ENCODE measurements around the gene RGS14.
"Not testable (repeated sequence)": the region's sequence is repeated elsewhere in the genome, so short reads cannot be mapped to it uniquely, and the experiment has no call there.

Gene RGS14

DNA sequence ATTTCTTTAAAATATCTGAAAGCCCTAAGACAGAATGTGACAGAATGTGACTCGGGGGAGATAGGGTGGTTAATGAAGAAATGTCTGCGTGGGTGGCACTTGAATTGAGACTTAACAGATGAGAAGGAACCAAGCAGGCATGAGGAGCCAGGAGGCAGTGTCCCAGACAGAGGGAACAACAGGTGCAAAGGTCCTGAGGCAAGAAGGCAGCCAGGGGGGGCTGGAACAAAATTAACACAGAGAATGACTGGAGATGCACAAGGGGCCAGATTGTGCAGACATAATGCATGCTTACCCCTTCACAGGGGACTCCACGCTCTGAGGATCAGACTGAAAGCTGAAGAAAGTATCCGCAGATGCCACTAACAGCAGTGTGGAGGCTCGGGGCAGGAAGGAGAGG, 8.0 kb upstream of the RGS14 start:
- DNase-seq (no peak), ATAC-seq (no peak)

DNA sequence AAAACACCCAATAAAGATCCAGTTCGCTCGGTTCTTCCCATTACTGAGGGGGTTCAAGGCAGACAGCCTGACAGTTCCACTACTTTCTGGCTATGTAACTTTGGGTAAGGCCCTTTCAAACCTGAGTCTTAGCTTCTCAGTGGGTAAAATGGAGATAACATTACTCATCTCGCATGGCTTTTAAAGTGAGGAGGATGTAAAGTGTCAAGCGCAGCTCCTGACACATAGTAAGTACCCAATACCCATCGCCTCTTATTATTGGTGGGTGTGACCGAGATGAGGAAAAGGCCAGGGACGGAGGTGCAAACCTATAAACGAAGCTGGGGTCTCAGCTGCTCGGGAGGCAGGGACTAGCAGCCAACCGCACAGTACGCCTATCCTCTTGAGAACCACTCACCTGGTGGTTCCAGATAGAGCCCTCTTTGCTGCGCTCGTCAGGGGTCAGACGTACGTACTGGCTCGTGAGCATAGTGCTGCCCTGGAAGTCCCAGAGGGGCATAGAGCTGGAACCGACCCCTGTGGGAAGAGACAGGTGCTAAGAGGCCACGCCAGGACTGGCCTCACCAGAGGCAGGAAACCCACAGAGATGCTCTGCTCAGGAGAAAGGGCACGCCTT, 6.8 kb upstream of the RGS14 start:
- peak; percentile 8 for ATAC-seq
- DNase-seq, result no peak

DNA sequence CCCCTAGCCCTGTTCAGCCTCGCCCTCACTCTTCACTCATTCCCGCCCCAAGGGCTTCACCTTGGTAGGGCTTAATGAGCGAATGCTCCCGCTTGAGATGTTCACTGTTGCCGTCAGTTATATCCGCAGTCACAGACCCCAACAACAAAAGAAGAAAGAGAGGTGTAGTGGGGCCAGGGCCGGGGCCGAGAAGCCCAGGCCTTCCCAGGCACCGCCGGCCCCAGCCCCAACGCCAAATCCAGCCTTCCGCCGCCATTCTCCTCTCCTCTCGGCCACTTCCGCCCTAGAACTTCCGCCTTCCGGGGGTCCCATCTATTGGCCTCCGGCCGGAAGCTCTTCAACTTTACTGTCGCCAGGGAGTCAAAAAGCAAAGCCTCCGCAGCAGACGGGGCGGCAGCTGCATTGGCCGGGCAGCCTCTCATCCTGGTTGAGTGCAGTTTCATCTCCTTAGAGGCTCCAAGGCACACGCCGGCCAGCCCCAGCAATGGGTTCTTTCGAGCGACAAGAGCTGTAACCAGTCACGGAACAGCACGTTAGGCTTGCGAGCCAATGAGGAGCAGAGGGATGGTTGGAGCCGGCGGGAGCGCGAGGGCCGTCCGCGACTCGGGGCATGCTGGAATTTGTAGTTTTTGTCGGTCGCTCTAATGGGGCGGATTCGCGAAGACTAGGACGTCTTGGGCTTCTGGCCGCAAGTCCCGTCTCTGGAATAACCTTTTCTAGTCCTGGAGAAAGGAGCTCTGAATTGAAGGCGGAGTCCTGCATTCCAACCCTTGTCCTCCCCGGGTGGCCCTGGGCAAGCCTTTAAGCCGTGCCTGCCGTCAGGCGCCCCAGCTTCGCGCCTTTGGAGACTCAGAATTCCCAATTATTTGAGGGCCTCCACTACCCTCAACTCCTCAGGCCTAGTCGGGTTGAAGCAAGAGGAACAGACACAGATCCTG, 6.1 kb upstream of the RGS14 start, which contains the start of gene LMAN2:
Gene LMAN2, minus strand, starts transcription at position 277 of the 938 bp plus-strand sequence. Its CDS starts 21 bp downstream, at position 256.
- DNase-seq (peak; percentile 90), ATAC-seq (peak; percentile 98)

DNA sequence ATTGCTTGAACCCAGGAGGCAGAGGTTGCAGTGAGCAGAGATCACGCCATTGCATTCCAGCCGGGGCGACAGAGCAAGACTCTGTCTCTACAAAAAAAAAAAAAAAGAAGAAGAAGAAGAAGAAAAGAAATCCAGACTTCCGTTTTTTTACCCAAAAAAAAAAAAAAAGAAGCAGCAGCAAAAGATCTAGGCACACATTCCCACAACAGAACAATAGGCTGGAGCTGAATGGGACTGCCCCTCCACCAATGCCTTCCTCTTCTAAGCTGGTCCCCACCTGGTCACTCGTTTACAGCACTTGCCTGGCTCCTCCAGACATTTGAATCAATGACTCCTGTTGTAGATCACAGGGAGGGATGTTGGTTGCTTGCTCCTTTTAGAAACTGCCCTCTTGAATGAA, 4.6 kb upstream of the RGS14 start:
- DNase-seq, result no peak
- no peak for ATAC-seq

DNA sequence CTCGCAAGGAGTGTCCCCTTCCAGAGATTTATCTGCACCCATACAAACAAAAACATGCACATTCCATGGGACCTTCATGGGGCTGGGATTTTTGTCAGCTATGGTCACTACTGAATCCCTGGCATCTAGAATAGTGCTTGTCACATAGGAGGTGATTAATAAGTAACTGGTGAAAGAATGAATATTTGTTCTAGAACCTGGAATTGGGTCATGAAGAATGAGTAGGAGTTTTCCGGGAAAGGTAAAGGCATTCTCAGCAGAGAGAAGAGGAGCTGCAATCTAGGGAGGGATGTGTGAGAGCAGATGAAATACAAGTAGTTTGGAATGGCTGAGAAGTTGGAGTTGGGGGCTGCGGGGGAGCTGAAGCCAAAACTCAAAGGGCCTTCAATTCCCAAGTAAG, 3.5 kb upstream of the RGS14 start:
- ATAC-seq (no peak), DNase-seq (no peak)

DNA sequence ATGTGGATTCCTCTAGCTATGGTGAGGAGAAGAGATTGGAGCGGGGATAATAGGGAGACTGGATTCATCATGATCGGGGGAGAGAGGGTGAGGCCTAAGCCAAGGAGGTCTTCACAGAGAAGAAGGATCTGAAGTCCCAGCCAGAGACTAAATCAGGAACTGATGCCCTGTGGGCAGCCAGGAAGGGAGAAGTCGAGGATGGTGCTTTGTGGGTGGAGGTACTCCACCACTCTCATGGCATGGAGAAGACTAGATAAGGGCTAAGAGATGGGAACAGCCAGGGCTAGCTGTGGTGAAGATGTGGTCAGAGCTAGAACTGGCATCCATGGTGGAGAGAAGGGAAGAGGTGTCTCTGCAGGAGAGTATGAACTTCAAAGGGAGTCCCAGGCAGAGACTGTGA, 3.0 kb upstream of the RGS14 start:
- DNase-seq (no peak), ATAC-seq (no peak)

DNA sequence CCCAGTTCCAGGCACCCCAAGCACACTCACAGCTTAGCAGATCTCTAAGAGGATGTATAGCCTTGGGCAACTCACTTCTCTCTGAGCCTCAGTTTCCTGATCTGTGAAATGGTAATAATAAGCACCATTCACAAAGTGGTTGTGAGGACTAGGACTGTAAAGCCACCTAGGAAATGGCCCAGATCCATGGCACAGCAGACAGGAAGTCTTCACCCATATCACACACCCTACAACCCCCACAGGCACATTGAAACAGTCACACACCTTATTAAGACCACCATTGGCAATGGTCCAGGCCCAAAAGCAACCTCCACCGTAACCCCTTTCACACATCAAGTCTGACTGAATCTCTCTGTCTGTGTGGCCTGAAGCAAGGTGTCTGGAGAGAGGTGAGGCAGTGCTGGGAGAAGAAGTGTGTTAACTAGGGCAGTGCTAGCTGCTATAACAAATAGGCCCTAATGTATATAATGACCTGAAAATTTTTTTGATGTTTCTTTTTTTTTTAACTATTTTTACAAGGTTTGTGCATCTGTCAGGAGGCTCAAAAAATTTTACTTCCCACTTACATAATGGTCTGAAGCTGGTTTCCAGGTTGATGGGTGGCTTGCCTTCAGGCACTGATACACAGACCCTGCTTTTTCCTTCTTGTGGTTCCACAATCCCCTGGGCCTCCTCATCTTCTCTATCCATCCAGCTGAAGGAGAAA, 2.4 kb upstream of the RGS14 start:
- ATAC-seq (no peak), DNase-seq (no peak)

DNA sequence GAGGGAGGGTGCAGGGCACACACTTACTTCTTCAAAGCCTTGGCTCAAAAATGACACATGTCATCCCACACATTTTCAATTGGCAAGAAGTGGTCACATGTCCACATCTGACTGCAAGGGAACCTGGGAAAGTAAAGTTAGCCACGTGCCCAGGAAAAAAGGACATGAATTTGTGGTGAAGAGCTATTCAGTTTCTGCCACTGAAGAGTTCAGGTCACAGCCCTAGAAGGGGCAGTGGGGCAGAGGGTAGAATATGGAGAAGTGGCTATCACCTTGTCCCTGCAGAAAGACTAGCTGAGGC, 1.9 kb upstream of the RGS14 start:
- ATAC-seq (no peak), DNase-seq (no peak)

DNA sequence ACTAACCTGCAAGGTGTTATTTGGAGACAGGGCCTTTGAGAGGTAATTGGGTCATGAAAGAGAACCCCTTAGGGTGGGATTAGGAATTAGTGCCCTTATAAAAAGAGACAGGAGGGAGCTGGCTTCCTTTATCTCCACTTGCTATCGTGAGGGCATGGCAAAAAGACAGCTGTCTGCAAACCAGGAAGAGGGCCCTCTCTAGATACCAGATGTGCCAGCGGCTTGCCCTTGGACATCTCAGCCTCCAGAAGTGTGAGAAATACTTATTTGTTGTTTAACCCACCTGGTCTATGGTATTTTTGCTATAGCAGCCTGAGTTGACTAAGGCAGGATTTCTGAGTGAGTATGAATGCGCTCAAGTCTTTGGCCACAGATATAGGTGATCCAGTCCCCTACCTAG, 978 bp upstream of the RGS14 start:
- ATAC-seq, result no peak
- no peak for DNase-seq

DNA sequence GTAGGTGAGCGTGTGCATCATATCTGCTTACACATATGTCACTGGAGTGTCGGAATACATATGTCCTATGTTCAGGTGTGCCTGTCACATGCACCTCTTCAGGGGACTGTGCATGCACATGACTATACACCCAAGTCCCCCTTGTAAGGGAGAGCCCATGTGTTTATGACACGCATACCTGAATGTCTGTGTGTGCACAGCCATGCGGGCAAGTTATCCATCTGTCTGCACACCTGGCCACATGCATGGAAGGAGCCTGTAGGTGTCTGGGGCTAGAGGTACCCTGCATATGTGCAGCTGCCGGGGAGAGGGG, 622 bp upstream of the RGS14 start:
- ATAC-seq, result no peak
- no peak for DNase-seq

DNA sequence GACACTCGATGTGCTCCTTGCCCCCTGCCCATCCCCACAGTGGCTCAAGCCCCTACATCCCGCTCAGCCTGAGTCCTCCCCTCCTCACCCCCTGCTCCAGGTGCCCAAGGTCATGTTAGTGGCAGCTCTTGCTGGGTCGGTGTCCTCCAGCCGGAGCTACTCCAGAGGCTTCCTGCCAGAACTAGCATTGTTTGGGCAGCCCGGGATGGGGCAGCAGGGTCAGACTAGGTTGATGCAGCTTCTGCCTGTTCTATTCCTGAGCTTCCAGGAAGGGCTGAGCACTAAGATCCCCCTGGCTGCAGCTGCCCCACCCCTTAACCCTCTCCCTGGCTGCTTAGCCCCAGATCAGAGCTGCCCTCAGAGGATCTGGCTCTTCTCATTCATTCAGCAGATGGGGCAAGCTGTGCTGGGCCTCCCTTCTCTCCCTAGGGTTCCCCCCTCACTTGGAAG, 671 bp downstream of the RGS14 start:
- ATAC-seq, result no peak
- no peak for DNase-seq

DNA sequence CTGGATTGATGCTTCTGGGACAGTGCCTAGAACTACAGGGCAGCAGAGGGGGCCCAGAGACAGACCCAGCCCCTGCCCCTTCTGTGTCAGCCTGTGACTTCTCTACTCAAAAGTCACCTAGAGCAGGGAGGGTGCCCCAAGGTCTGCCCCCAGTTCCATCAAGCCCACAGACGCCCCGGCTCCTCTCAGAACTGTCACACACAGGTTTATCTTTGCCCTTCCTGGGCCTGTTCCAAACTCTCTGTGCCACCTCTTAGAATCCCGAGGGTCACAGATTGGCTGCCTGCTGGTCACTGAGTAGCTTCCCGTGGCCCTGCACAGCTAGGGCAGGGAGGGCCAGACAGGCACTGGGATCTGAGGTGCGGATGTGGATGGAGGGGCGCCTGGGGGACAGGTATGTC, 1.7 kb downstream of the RGS14 start:
- DNase-seq, result no peak

DNA sequence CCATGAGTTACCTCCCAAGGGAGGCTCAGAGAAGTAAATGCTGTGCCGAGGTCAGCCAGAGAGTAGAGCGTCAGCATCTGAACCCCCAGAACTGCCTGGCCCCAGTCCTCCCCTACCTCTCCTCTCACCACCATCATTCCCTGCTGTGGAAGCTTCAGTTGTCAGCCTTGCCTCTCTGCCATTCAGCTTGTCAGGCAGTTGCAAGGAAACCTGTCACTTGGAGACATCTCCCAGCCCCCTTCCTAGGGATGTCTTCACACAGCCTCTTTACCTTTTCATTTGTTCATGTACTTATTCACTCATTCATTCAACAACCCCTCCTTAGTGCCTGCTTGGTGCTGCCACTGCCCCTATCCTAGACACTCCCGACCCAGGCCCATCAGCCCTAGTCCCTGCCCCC, 2.1 kb downstream of the RGS14 start:
- ATAC-seq, result no peak

More for the DNA sequence above, 1.7 kb downstream of the RGS14 start:
- ATAC-seq, result no peak

DNA sequence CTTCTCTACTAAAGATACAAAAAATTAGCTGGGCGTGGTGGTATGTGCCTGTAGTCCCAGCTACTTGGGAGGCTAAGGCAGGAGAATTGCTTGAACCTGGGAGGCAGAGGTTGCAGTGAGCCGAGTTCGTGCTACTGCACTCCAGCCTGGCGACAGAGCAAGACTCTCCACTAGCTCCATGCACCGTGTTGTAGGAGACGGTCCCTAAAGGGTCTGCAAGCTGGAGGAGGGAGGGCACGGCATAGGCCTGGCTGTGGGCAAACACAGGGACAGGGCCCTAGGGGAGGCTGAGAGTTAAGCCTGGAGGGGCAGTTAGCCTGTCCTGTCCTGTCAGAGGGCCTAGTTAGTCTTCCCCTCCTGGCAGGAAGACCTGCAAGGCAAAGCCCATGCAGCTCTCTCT, 3.0 kb downstream of the RGS14 start:
- ATAC-seq, DNase-seq: not testable (repeated sequence)

More for the DNA sequence above, 2.1 kb downstream of the RGS14 start:
- no peak for DNase-seq

DNA sequence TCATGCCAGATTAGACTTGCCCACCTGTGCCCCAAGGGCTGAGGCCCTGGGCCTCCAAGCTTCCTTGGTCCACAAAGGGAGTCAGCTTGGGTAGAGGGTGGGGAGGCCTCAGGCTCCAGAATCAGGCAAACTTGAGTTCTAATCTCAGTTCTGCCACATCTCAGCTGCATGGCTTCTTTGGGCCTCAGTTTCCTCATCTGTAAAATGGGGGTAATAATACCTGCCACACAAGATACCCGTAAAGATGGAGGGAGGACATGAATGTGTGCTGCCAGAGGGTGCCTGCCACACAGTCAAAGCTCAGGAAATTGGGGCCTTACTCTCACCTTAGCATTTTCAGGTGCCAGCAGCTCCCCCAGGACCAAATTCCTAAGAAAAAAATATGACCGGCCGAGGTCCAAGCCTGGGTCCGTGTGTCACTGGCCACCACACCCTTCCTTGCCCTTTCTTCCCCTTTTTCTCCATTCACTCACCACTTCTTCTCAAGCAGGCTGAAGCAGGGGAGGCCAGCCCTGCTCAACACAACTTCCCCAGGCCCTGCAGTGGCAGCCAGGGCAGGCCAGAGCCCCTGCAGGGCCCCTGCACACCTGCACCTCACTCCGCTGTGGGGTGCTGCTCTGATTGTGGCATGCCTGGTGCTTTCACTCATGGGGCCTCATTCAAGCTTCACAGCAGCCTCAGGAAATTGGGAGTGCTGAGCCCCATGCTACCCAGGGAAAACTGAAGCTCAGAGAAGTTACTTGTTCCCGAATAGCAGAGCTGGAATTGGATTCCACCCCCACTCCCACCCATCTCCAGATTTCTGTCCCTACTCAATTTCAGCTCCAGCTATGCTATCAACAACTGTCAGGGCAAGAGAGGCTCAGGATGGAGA, 3.9 kb downstream of the RGS14 start:
- DNase-seq, result no peak
- no peak for ATAC-seq

DNA sequence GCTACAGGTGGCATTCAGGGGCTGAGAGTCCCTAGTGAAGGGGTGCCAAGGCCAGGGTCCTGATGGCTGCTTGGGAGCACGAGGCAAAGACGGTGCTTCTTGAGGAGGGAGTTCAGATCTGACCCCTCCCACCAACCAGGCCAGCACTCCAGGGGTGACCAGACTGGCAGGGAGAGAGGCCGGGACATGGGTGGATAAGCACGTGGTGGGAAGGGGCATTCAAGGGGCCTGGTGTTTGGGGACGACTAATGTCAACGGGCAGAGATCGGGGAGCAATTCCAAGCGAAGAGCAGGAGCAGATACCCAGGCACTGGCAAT, 4.5 kb downstream of the RGS14 start:
- ATAC-seq, result no peak
- DNase-seq, result no peak

DNA sequence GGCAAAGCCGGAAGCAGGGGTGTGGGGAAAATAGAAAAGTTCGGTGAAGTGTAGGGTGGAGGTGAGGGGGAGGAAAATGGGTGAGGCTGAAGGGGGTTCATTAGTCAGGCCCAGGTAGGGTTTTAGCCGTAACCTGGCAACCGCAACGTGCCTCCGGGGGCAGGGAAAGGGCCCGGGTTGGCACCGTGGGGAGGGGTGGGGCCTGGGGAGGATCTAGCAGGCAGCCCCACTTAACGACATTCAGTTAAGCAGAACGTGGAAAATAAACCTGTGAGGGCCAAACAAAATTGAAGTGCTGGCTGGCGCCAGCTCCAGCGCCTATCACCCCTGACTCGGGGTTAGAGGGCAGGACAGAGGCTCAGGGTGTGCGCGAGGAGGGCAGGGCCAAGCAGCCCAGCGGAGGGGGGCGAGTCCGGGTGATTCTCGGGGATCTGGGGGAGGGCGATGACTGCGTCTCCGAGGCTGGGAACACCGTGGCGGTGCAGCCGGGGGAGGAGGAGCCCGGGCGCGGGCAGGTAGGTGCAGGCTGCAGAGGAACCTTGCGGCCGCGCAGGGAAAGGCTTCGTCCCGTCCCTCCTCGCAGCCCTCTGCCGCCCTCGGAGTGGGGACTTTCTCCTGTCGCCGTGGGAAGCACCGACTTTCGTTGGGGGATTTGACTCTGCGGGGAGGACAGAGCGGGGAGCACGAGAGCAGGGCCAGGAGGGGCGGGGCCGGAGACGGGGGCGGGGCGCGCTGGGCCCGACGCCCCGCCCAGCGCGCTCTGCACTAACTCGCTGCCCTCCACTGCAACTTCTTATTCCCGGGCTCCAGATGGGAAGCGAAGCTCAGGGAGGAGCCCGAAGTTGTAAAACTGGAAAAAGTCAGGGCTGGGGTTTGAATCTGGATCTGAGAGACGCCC, 5.1 kb downstream of the RGS14 start:
- ATAC-seq (peak; percentile 67), DNase-seq (peak; percentile 79)

DNA sequence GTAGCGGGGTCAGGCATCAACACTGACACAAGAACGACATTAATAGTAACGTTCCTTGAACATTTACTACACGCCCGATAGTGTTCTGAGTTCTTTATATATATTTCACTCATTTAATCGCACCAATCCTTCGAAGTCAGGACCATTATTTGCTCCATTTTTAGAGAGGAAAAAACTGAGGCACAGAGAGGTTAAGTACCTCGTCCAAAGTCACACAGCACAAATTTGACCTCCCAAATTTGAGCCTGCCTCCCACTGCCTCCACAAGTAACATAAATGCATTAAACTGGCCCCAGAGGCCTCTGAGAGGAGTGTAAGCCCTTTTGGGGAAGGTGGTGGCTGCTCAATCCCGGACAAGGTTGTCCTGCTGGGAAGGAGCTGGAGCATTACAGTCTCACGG, 5.8 kb downstream of the RGS14 start:
- DNase-seq (no peak), ATAC-seq (no peak)

DNA sequence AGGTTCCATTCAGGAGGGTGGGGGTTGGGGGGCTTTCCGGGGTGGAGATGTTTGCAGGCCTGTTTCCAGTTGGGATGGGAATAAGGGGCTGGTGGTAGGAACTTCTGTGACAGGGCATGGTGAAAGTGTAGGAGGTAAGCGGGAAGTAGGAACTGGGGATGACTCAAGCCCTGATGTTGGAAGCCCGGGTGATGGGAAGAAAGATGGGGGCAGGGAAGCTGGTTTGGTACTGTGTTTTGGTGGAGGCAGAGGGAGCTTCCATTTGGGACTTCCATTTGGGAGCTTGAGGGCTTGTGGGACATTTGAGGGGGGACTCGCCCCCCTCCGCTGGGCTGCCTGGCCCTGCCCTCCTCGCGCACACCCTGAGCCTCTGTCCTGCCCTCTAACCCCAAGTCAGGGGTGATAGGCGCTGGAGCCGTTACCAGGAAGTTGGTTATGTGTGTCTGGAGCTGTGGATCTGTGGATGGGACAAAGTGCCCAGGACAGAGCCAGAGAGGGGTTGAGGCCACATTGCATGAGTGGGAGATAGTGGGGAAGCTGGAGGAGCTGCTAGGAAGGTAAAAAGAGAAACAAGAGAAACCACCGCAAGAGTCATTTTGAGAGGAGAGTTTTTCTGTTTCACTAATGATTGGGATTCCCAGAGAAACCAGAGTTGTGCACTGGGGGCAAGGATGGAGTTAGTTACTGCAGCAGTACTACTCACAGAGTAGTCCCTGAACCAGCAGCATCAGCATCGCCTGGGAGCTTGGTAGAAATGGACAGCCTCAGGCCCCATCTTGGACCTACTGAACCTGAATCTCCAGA, 6.6 kb downstream of the RGS14 start:
- DNase-seq, result no peak
- ATAC-seq, result peak; percentile 51

DNA sequence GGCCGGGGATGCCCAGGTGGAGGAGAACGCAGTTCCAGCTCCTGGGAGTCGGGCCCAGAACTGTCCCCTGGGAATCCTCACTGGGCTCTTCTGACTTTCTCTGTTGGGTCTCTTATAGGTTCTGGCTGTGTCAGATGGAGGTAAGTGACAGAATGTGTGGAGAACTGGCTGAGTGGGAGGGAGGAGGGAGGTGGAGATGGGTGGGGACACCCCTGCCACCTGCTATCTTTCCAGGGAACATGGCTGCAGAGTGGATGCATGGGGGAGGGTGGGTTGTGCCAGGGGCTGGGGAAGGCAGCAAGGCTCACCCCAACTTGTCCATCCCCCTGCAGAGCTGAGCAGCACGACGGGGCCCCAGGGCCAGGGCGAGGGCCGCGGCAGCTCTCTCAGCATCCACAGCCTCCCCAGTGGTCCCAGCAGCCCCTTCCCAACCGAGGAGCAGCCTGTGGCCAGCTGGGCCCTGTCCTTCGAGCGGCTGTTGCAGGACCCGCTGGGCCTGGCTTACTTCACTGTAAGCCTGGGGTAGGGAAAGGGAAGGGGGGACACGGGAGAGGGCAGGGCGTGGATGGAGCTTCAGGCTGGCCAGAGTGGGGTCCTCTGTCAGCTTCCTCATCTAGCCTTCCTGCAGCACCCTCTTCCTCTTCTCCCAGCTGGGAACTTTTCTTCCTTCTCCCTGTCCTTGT, 8.3 kb downstream of the RGS14 start:
- ATAC-seq, result no peak
- no peak for DNase-seq
